HEK293 (cell line): ENCODE measurements around the gene NTRK3.

Experiments
- CTCF ChIA-PET: fragments of 350-600 bp; formaldehyde crosslinking; extraction: SDS; loops from one replicate; lab custom pipeline; 2021; ENCODE audit warnings: antibody characterized with exemption; lab: Yijun Ruan, JAX
- POLR2A ChIA-PET: fragments of 300-600 bp; formaldehyde crosslinking; extraction: SDS; loops from one replicate; lab custom pipeline; 2020; ENCODE audit warnings: antibody characterized with exemption, inconsistent platforms; lab: Yijun Ruan, JAX
- H3K27ac ChIP-seq: fragments of 200-500 bp; sonication (Bioruptor generic); 2 replicates; pipeline ENCODE4 v1.5.1; 2014; ENCODE audit warnings: low read depth, low read length, control low read depth, inconsistent platforms; ENCODE audit errors: extremely low read depth
- H3K36me3 ChIP-seq, 2 experiments: fragments of 200-500 bp in 1 of 2; sonication (Bioruptor generic) in 1 of 2; 1 replicate in 1 of 2; 2 replicates in 1 of 2; pipeline ENCODE4 v1.5.1; 2014 to 2017; ENCODE audit warnings: inconsistent platforms in 2 of 2, low read length in 2 of 2; ENCODE audit not compliant: control insufficient read depth in 2 of 2, insufficient read depth in 1 of 2
- H3K4me1 ChIP-seq: fragments of 200-500 bp; sonication (Bioruptor generic); 2 replicates; pipeline ENCODE4 v1.5.1; 2014; ENCODE audit warnings: mild to moderate bottlenecking, low read length, inconsistent platforms; ENCODE audit not compliant: control insufficient read depth, insufficient read depth
- H3K4me3 ChIP-seq: 2 replicates; pipeline ENCODE4 v1.5.1; 2011; ENCODE audit warnings: low read depth, mild to moderate bottlenecking, control low read depth, low read length, moderate library complexity
- H3K9me3 ChIP-seq: fragments of 200-500 bp; sonication (Bioruptor generic); 2 replicates; pipeline ENCODE4 v1.5.1; 2014; ENCODE audit warnings: low read depth, low read length, inconsistent platforms; ENCODE audit not compliant: control insufficient read depth, insufficient read depth
- AEBP2 ChIP-seq: fragments of 450-650 bp; formaldehyde crosslinking; IDR thresholded peaks from 2 replicates; pipeline ENCODE4 v1.5.1; 2016; ENCODE audit warnings: missing biosample characterization, missing genetic modification characterization, borderline replicate concordance
- ELK4 ChIP-seq: IDR thresholded peaks from 2 replicates; pipeline ENCODE4 v1.6.1; 2011; ENCODE audit warnings: mild to moderate bottlenecking, low read depth, low read length, borderline replicate concordance
- KLF1 ChIP-seq: fragments of 450-650 bp; formaldehyde crosslinking; IDR thresholded peaks from 2 replicates; pipeline ENCODE4 v1.5.1; 2016; ENCODE audit warnings: missing biosample characterization, missing genetic modification characterization
- KLF8 ChIP-seq: fragments of 450-650 bp; formaldehyde crosslinking; IDR thresholded peaks from 2 replicates; pipeline ENCODE4 v1.5.1; 2016; ENCODE audit warnings: missing biosample characterization, missing genetic modification characterization
- TCF7L2 ChIP-seq: IDR thresholded peaks from 2 replicates; pipeline ENCODE4 v1.6.1; 2011; ENCODE audit warnings: low read depth, mild to moderate bottlenecking, inconsistent platforms, low read length, moderate library complexity, borderline replicate concordance
- YY2 ChIP-seq: fragments of 450-650 bp; formaldehyde crosslinking; IDR thresholded peaks from 2 replicates; pipeline ENCODE4 v1.5.1; 2016; ENCODE audit warnings: missing biosample characterization, missing genetic modification characterization
- ZBTB1 ChIP-seq: fragments of 450-650 bp; formaldehyde crosslinking; IDR thresholded peaks from 2 replicates; pipeline ENCODE4 v1.5.1; 2016; ENCODE audit warnings: missing biosample characterization, missing genetic modification characterization
- ZBTB17 ChIP-seq: fragments of 450-650 bp; formaldehyde crosslinking; IDR thresholded peaks from 2 replicates; pipeline ENCODE4 v1.5.1; 2016; ENCODE audit warnings: missing biosample characterization, missing genetic modification characterization
- ZBTB26 ChIP-seq: fragments of 450-650 bp; formaldehyde crosslinking; optimal IDR thresholded peaks from 2 replicates; pipeline ENCODE3; 2016; ENCODE audit warnings: missing biosample characterization, mild to moderate bottlenecking, missing genetic modification characterization
- ZIC2 ChIP-seq: fragments of 450-650 bp; formaldehyde crosslinking; IDR thresholded peaks from 2 replicates; pipeline ENCODE4 v1.5.1; 2016; ENCODE audit warnings: missing biosample characterization, missing genetic modification characterization
- ZNF138 ChIP-seq: fragments of 450-650 bp; formaldehyde crosslinking; IDR thresholded peaks from 2 replicates; pipeline ENCODE4 v1.5.1; 2016; ENCODE audit warnings: missing biosample characterization, missing genetic modification characterization, borderline replicate concordance
- ZNF155 ChIP-seq: fragments of 450-650 bp; formaldehyde crosslinking; IDR thresholded peaks from 2 replicates; pipeline ENCODE4 v1.5.1; 2016; ENCODE audit warnings: missing biosample characterization, missing genetic modification characterization
- ZNF211 ChIP-seq: fragments of 450-650 bp; formaldehyde crosslinking; IDR thresholded peaks from 2 replicates; pipeline ENCODE4 v1.5.1; 2016; ENCODE audit warnings: low read depth, missing biosample characterization, missing genetic modification characterization
- ZNF221 ChIP-seq: fragments of 450-650 bp; formaldehyde crosslinking; IDR thresholded peaks from 2 replicates; pipeline ENCODE4 v1.5.1; 2017; ENCODE audit warnings: missing biosample characterization, missing genetic modification characterization, borderline replicate concordance
- ZNF274 ChIP-seq, 2 experiments: fragments of 200-500 bp in 1 of 2; fragments of 450-650 bp in 1 of 2; sonication (Bioruptor generic) in 1 of 2; formaldehyde crosslinking in 1 of 2; IDR thresholded peaks; 2 replicates each; pipeline versions ENCODE4 v1.5.1 to v1.6.1; 2014 to 2016; ENCODE audit warnings: borderline replicate concordance in 1 of 2, inconsistent platforms in 1 of 2, low read length in 1 of 2, missing biosample characterization in 1 of 2, missing genetic modification characterization in 1 of 2
- ZNF423 ChIP-seq: fragments of 450-650 bp; formaldehyde crosslinking; IDR thresholded peaks from 2 replicates; pipeline ENCODE4 v1.5.1; 2016; ENCODE audit warnings: missing biosample characterization, missing genetic modification characterization
- ZNF501 ChIP-seq: fragments of 450-650 bp; formaldehyde crosslinking; IDR thresholded peaks from 2 replicates; pipeline ENCODE4 v1.5.1; 2016; ENCODE audit warnings: missing biosample characterization, missing genetic modification characterization
- ZNF513 ChIP-seq: fragments of 450-650 bp; IDR thresholded peaks from 2 replicates; pipeline ENCODE4 v1.5.1; 2018; ENCODE audit warnings: missing biosample characterization, missing genetic modification characterization
- ZNF580 ChIP-seq: fragments of 450-650 bp; formaldehyde crosslinking; IDR thresholded peaks from 2 replicates; pipeline ENCODE4 v1.5.1; 2016; ENCODE audit warnings: missing biosample characterization, missing genetic modification characterization
- ZNF747 ChIP-seq: fragments of 450-650 bp; formaldehyde crosslinking; IDR thresholded peaks from 2 replicates; pipeline ENCODE4 v1.5.1; 2016; ENCODE audit warnings: missing biosample characterization, missing genetic modification characterization
- ZNF837 ChIP-seq: fragments of 450-650 bp; formaldehyde crosslinking; IDR thresholded peaks from 2 replicates; pipeline ENCODE4 v1.5.1; 2016; ENCODE audit warnings: missing biosample characterization, missing genetic modification characterization

The NTRK3 gene

GRCh38 chr15:87860743-87861142 lies 395.8 kb downstream of the NTRK3 start:
- POLR2A ChIA-PET, result no interaction called here
- Histone ChIP-seq H3K9me3 (no peaks in the 10 kb centered on the region), H3K27ac (no peak overlapping the region), H3K36me3 (no peaks in the 10 kb centered on the region), H3K4me3 (no peak overlapping the region), H3K4me1 (no peaks in the 10 kb centered on the region)
- no peak for TF ChIP-seq ELK4
- no peak for TF ChIP-seq ZNF837 (tag by site-specific recombination)
- TF ChIP-seq ZNF501 (tag by site-specific recombination), result no peak
- no peak for TF ChIP-seq ZNF221 (tag by site-specific recombination)
- TF ChIP-seq ZNF155 (tag by site-specific recombination), result no peak
- TF ChIP-seq ZNF423 (tag by site-specific recombination), result no peak
- no peak for TF ChIP-seq AEBP2 (tag by site-specific recombination)
- no peak for TF ChIP-seq ZNF580 (tag by site-specific recombination)
- CTCF ChIA-PET, result no interaction called here

- H3K27ac ChIP-seq, result no peak overlapping the region
- POLR2A ChIA-PET, result no interaction called here
- H3K4me3 ChIP-seq, result no peak overlapping the region
- no peaks in the 10 kb centered on the region for H3K36me3 ChIP-seq
- CTCF ChIA-PET, result interaction anchor here (0.7 kb wide), 1 partner anchor 389 kb away, joined by 3 read pairs; no protein-coding TSS in a partner anchor
- TF ChIP-seq ZNF211 (tag by site-specific recombination) (no peak), ZNF747 (no peak), TCF7L2 (no peak), ZNF138 (no peak), ZIC2 (tag by site-specific recombination) (no peak)
- H3K4me1 ChIP-seq, result no peaks in the 10 kb centered on the region
- H3K9me3 ChIP-seq, result no peaks in the 10 kb centered on the region
Measured at GRCh38 chr15:87858651-87859050, 397.9 kb downstream of the NTRK3 start.

GRCh38 chr15:87851497-87851896 lies 405.0 kb downstream of the NTRK3 start:
- TF ChIP-seq ZBTB26, result no peak
- no peak for TF ChIP-seq YY2 (tag by site-specific recombination)
- no peak for TF ChIP-seq ZNF274 (IDR thresholded peaks at IDR 0.05; ENCODE audit: low read length)
- TF ChIP-seq ZNF274 (tag by site-specific recombination; IDR thresholded peaks at IDR 0.05; ENCODE audit: borderline replicate concordance), result no peak
- TF ChIP-seq KLF1, result no peak
- no peak for TF ChIP-seq KLF8 (tag by site-specific recombination)
- no peak for TF ChIP-seq ZBTB1 (tag by site-specific recombination)
- no peak for TF ChIP-seq ZNF513 (tag by site-specific recombination)
- TF ChIP-seq ZBTB17 (tag by site-specific recombination), result no peak
- H3K4me1 ChIP-seq, result no peaks in the 10 kb centered on the region
- CTCF ChIA-PET, result no interaction called here
- H3K36me3 ChIP-seq, result no peaks in the 10 kb centered on the region
- no peak overlapping the region for H3K4me3 ChIP-seq
- H3K27ac ChIP-seq, result no peak overlapping the region
- POLR2A ChIA-PET, result no interaction called here
- no peaks in the 10 kb centered on the region for H3K9me3 ChIP-seq
